DMS 273 (cell line): ENCODE measurements around the gene TSTD2.

Source experiments
- DNase-seq: peaks from one replicate; lab custom pipeline; 2025; ENCODE audit not compliant: unreplicated experiment; lab: John Stamatoyannopoulos, UW

TSTD2 gene

GRCh38 chr9:97564291-97565175 is 68.6 kb downstream of the TSTD2 start:
- DNase-seq, result peak; percentile 95

- DNase-seq, result peak; percentile 56
Observed at GRCh38 chr9:97563458-97564135, 69.6 kb downstream of the TSTD2 start.

GRCh38 chr9:97562542-97562941 is 70.6 kb downstream of the TSTD2 start:
- DNase-seq, result peak; percentile 17

- no peak for DNase-seq
Observed at GRCh38 chr9:97561501-97561900, 71.7 kb downstream of the TSTD2 start.

- no peak for DNase-seq
Observed at GRCh38 chr9:97560851-97561250, 72.3 kb downstream of the TSTD2 start.

GRCh38 chr9:97560154-97560553 is 73.0 kb downstream of the TSTD2 start:
- DNase-seq, result no peak

GRCh38 chr9:97559111-97559514 is 74.1 kb downstream of the TSTD2 start:
- DNase-seq, result no peak

- DNase-seq, result no peak
Observed at GRCh38 chr9:97558701-97559101, 74.5 kb downstream of the TSTD2 start.

GRCh38 chr9:97557606-97558095 is 75.5 kb downstream of the TSTD2 start:
- peak; percentile 89 for DNase-seq

- peak; percentile 43 for DNase-seq
Observed at GRCh38 chr9:97556721-97557605, 76.2 kb downstream of the TSTD2 start.

- no peak for DNase-seq
Observed at GRCh38 chr9:97556036-97556720, 77.0 kb downstream of the TSTD2 start.

- no peak for DNase-seq
Observed at GRCh38 chr9:97555164-97555563, 78.0 kb downstream of the TSTD2 start.

- DNase-seq, result no peak
Observed at GRCh38 chr9:97554566-97555075, 78.5 kb downstream of the TSTD2 start.

GRCh38 chr9:97553841-97554240 is 79.3 kb downstream of the TSTD2 start:
- DNase-seq, result no peak

- DNase-seq, result no peak
Observed at GRCh38 chr9:97553141-97553540, 80.0 kb downstream of the TSTD2 start.

- DNase-seq, result no peak
Observed at GRCh38 chr9:97551308-97551707, 81.9 kb downstream of the TSTD2 start.

- no peak for DNase-seq
Observed at GRCh38 chr9:97550386-97550785, 82.8 kb downstream of the TSTD2 start.
